LNCAP (cell line): ENCODE data around the gene BCL7B.

Source experiments
- CTCF ChIP-seq: fragments of 450-650 bp; IDR thresholded peaks from 2 replicates; pipeline ENCODE4 v1.5.1; 2017; ENCODE audit warnings: mild to moderate bottlenecking

Gene BCL7B

DNA sequence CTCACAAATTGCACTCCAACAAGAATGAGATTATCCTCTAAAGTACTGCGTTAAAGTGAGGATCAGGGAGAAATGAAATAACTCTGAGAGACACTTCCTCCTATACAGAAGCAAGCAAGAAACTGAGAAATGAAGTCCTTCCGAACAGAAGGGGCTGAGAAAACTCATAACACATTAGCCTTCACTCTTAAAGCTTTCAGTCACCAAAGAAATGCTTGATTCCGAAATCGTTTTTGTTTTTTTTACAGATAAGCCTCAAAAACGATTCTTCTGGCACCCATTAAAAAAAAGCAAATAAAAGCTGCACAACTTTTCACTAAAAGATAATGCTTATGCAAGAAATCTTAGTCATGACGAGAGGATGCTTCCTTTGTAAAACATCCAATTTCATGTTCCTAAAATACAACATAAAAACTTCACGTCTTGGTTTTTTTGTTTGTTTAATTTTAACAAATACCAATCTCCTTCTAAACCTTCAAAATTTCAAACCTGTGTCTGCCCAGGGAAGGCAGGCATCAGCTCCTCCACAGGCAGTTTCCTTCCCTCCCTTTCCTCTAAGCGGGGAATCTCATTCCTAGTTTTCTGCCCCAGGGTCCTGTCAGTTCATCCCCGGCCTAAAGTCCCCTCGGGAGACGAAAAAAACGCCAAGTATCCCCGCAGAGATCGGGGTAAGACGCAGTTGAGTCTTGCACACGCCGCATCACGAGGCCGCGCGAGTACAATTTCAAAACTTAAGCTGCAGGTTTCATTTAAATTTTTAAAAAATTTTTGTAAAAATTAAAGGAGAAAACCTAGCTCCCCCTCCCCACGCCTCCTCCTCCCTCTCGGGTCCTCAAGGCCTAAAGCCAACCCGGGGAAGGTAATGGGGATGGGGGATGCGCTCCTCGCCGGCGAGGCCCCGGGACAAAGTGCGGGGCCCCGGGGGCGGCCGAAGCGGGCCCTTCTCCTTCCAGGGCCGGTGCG is 36.5 kb downstream of the BCL7B start:
- TF ChIP-seq CTCF = no peak

- TF ChIP-seq CTCF = no peak
Observed at GRCh38 chr7:73519867-73520672, 37.4 kb downstream of the BCL7B start.

DNA sequence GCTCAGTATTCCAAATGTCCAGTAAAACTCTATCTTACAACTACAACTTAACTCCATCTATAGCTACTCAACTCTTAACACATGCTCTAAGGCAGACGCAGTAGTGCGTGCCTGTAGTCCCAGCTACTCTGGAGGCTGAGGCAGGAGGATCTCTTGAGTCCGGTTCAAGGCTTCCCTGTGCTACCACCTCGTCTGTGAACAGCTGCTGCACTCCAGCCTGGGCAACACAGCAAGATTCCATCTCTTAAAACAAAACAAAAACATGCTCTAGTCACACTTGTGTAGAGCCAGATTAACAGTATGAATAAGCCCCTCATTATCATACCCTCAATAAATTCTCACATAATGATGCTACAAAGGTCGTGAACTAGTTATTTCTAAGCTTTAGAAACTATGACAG is 39.0 kb downstream of the BCL7B start:
- no peak for TF ChIP-seq CTCF

GRCh38 chr7:73517241-73517995 is 40.1 kb downstream of the BCL7B start:
- no peak for TF ChIP-seq CTCF

- no peak for TF ChIP-seq CTCF
Observed at GRCh38 chr7:73515178-73515577, 42.3 kb downstream of the BCL7B start.

GRCh38 chr7:73512018-73512780 is 45.3 kb downstream of the BCL7B start:
- no peak for TF ChIP-seq CTCF

DNA sequence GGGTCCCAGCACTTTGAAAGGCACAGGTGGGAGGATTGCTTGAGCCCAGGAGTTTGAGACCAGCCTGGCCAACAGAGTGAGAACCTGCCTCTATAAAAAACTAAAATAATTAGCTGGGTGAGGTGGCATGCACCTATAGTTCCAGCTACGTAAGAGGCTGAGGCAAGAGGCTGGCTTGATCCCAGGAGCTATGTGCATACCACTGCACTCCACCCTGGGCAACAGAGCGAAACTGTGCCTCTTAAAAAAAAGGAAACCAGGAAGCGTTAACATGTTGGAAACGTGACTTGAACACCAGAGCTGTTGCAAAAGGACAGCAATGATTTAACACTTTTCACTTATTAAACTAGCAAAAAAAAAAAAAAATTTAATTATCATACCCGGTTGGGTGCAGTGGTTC is 48.0 kb downstream of the BCL7B start:
- TF ChIP-seq CTCF = no peak
